ENCODE results near the gene SSTR4. TPM values are rescaled to one million over a fixed set of nuclear protein-coding genes. Genes with fewer than 3 reads are reported as not detected.

The SSTR4 gene
- total RNA-seq, 5 donors from 2014 or later (not counting 1 experiment from before 2014, with no cell fraction given) = not detected

DNA sequence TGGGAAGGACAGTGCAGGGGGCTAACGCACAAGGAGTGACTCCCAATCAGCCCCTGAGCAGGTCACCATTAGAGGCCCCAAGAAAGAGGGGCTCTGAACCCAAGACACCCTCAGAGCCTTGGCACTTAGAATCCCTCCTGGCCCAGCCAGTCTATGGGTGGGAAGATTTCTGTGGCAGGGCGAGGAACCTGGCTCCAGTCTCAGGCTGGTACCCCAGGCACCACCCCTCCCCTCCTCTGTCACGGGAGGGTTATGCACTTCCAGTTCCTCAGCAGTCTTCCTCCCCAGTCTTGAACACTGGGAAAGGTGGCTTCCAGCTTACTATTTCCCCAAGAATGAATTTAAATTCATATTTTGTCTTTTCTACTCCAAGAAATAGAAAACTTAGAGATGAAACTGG is 27.6 kb upstream of the SSTR4 start:
- H3K4me1 ChIP-seq (ENCODE audit: control insufficient read depth in 1 of 2, extremely low read depth in 1 of 2, insufficient read depth in 2 of 2, low read length in 2 of 2) = no peaks in the 10 kb centered on the region
- no CpG with 5 or more reads among the region's 3 CpGs for WGBS (ENCODE audit: insufficient coverage)
- no peak overlapping the region for H3K27ac ChIP-seq (ENCODE audit: low read length)
- ATAC-seq (replicated peaks in 1 of 4) (no peak), DNase-seq (no peak)
- no peaks in the 10 kb centered on the region for H3K9me3 ChIP-seq
- POLR2A ChIA-PET = no interaction called here
- Mint-ChIP-seq H3K27ac (no peak overlapping the region), H3K27me3 (no peaks in the 10 kb centered on the region), H3K9me3 (no peaks in the 10 kb centered on the region), H3K36me3 (no peaks in the 10 kb centered on the region), H3K4me1 (no peaks in the 10 kb centered on the region), H3K4me3 (no peak overlapping the region)
- CTCF ChIA-PET = no interaction called here
- H3K36me3 ChIP-seq (ENCODE audit: control insufficient read depth in 2 of 2, extremely low read depth in 1 of 2, insufficient read depth in 1 of 2, low read length in 1 of 2) = no peaks in the 10 kb centered on the region
- no peak overlapping the region for H3K4me3 ChIP-seq (ENCODE audit: control insufficient read depth in 1 of 2, extremely low read depth in 1 of 2, low read length in 1 of 2)
- peaks cover 0 to 8% of the 10 kb centered on the region in 2 experiments for H3K27me3 ChIP-seq (replicated peaks in 1 of 2; ENCODE audit: control insufficient read depth in 2 of 2, extremely low read depth in 1 of 2, insufficient read depth in 2 of 2, low read length in 1 of 2)

DNA sequence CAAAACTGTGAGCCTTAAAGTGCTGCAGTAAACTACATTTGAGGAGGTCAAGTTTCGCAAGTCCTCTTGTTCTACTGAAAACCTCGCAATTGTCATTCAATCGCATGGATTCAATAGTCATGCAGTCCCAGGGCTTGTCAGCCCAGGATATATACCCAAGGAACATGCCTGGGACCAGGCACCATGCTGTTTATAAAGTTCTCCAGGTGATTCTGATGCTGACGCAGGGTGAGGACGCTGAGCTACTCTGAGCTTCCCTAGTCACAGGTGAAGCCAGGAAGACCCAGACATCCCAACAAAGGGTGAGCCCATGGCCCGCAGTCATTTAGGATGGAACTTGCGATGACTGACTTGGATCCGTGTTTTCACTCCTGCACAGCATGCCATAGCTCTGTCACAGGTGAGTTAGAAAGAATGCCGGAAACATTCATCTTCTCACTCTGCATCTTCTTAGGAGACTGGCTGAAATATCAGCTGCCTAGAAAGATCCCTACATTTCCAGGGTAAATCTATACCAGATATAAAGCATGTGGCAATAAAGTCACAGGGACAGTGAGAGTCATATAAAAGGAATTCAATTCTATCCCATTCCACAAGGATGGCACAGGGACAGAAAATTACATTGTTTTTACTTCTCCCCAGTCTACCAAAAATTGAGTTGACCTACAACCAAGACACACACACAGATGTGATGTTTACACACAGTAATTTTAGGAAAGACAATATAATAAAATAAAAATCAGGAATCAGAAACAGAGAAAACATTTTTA is 27.0 kb upstream of the SSTR4 start:
- ATAC-seq (replicated peaks in 1 of 4) (no peak), DNase-seq (no peak)
- H3K4me1 Mint-ChIP-seq = no peaks in the 10 kb centered on the region
- Histone ChIP-seq H3K4me1 (ENCODE audit: control insufficient read depth in 1 of 2, extremely low read depth in 1 of 2, insufficient read depth in 2 of 2, low read length in 2 of 2) (no peaks in the 10 kb centered on the region), H3K36me3 (ENCODE audit: control insufficient read depth in 2 of 2, extremely low read depth in 1 of 2, insufficient read depth in 1 of 2, low read length in 1 of 2) (no peaks in the 10 kb centered on the region), H3K4me3 (ENCODE audit: control insufficient read depth in 1 of 2, extremely low read depth in 1 of 2, low read length in 1 of 2) (no peak overlapping the region), H3K27ac (ENCODE audit: low read length) (no peak overlapping the region), H3K27me3 (replicated peaks in 1 of 2; ENCODE audit: control insufficient read depth in 2 of 2, extremely low read depth in 1 of 2, insufficient read depth in 2 of 2, low read length in 1 of 2) (peaks cover 0 to 8% of the 10 kb centered on the region in 2 experiments), H3K9me3 (no peaks in the 10 kb centered on the region)
- WGBS (ENCODE audit: insufficient coverage) = 90% methylated on average over 8 of the region's 9 CpGs
- H3K9me3 Mint-ChIP-seq = no peaks in the 10 kb centered on the region
- no peaks in the 10 kb centered on the region for H3K36me3 Mint-ChIP-seq
- ChIA-PET POLR2A (no interaction called here), CTCF (no interaction called here)
- no peaks in the 10 kb centered on the region for H3K27me3 Mint-ChIP-seq
- no peak overlapping the region for H3K4me3 Mint-ChIP-seq
- no peak overlapping the region for H3K27ac Mint-ChIP-seq

DNA sequence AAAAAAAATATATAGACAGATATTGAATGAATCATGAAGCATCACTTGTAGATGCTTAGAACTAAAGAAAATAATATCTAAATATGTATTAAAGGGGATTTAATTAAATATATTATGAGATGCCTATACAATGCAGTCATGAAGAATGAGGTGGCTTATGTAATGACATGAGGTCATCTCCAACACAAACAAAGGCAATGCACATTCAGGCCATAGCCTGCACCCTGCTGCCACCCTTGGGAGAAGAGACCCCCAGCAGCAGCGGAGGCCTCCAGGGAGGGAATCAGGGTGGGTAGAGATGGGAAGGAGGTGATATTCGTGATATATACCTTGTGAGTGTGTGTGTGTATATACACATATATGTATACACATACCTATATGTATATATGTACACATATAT is 26.4 kb upstream of the SSTR4 start:
- H3K4me1 Mint-ChIP-seq = no peaks in the 10 kb centered on the region
- no peak overlapping the region for H3K4me3 ChIP-seq (ENCODE audit: control insufficient read depth in 1 of 2, extremely low read depth in 1 of 2, low read length in 1 of 2)
- no peaks in the 10 kb centered on the region for H3K9me3 ChIP-seq
- no peaks in the 10 kb centered on the region for H3K4me1 ChIP-seq (ENCODE audit: control insufficient read depth in 1 of 2, extremely low read depth in 1 of 2, insufficient read depth in 2 of 2, low read length in 2 of 2)
- no peaks in the 10 kb centered on the region for H3K9me3 Mint-ChIP-seq
- no CpG with 5 or more reads among the region's 2 CpGs for WGBS (ENCODE audit: insufficient coverage)
- DNase-seq (no peak), ATAC-seq (replicated peaks in 1 of 4) (no peak)
- CTCF ChIA-PET = no interaction called here
- H3K27me3 Mint-ChIP-seq = no peaks in the 10 kb centered on the region
- H3K4me3 Mint-ChIP-seq = no peak overlapping the region
- H3K27ac ChIP-seq (ENCODE audit: low read length) = no peak overlapping the region
- POLR2A ChIA-PET = no interaction called here
- H3K27ac Mint-ChIP-seq = no peak overlapping the region
- H3K36me3 ChIP-seq (ENCODE audit: control insufficient read depth in 2 of 2, extremely low read depth in 1 of 2, insufficient read depth in 1 of 2, low read length in 1 of 2) = no peaks in the 10 kb centered on the region
- H3K27me3 ChIP-seq (replicated peaks in 1 of 2; ENCODE audit: control insufficient read depth in 2 of 2, extremely low read depth in 1 of 2, insufficient read depth in 2 of 2, low read length in 1 of 2) = peaks cover 0 to 8% of the 10 kb centered on the region in 2 experiments
- H3K36me3 Mint-ChIP-seq = no peaks in the 10 kb centered on the region

DNA sequence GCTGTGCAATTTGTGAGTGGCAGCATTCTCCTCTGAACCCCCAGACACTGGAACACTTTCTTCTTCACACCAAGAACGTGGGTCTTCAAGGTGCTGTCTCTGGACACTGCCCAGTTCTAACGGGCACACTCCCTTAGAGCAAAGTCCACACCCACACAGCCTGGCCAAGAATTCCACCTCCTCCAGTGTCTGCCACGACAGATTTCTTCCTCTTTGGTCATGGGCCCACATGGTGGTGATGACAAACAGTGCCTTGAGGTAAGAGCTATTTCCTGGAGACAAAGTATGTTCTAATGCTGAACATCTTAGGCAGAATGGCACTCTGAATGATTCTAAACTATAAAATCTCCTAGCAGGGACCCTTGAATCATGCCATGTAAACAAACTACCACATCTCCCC is 25.5 kb upstream of the SSTR4 start:
- Histone ChIP-seq H3K4me1 (ENCODE audit: control insufficient read depth in 1 of 2, extremely low read depth in 1 of 2, insufficient read depth in 2 of 2, low read length in 2 of 2) (no peaks in the 10 kb centered on the region), H3K36me3 (ENCODE audit: control insufficient read depth in 2 of 2, extremely low read depth in 1 of 2, insufficient read depth in 1 of 2, low read length in 1 of 2) (no peaks in the 10 kb centered on the region), H3K4me3 (ENCODE audit: control insufficient read depth in 1 of 2, extremely low read depth in 1 of 2, low read length in 1 of 2) (no peak overlapping the region), H3K9me3 (no peaks in the 10 kb centered on the region), H3K27me3 (replicated peaks in 1 of 2; ENCODE audit: control insufficient read depth in 2 of 2, extremely low read depth in 1 of 2, insufficient read depth in 2 of 2, low read length in 1 of 2) (peaks cover 0 to 8% of the 10 kb centered on the region in 2 experiments), H3K27ac (ENCODE audit: low read length) (no peak overlapping the region)
- CTCF ChIA-PET = no interaction called here
- no peak for DNase-seq
- H3K4me1 Mint-ChIP-seq = no peaks in the 10 kb centered on the region
- H3K27ac Mint-ChIP-seq = no peak overlapping the region
- no peaks in the 10 kb centered on the region for H3K9me3 Mint-ChIP-seq
- H3K36me3 Mint-ChIP-seq = no peaks in the 10 kb centered on the region
- H3K27me3 Mint-ChIP-seq = no peaks in the 10 kb centered on the region
- POLR2A ChIA-PET = no interaction called here
- 67% methylated on average over 2 of the region's 3 CpGs for WGBS (ENCODE audit: insufficient coverage)
- no peak overlapping the region for H3K4me3 Mint-ChIP-seq
- ATAC-seq (replicated peaks in 1 of 4) = no peak

DNA sequence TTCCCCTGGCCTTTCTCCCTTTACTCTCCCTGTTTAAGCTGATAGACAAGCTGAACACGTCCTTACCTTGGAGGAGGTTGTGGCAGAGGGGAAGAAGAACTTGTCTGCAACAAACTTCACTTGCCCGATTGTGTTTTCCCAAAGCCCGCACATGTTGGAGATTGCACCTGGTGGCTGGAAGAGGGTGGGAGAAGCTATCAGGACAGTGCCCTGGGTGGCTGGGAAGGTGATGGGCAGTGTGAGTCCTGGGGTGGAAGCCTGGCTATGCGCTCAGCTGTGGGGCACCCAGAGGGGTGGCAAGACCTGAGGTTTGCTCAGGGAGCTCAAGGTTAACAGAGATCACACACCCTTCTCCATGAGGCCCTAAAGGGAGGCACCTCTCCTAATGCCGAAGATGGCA is 25.0 kb upstream of the SSTR4 start:
- no peaks in the 10 kb centered on the region for H3K36me3 Mint-ChIP-seq
- ChIA-PET POLR2A (no interaction called here), CTCF (no interaction called here)
- WGBS (ENCODE audit: insufficient coverage) = 90% methylated on average over 2 of the region's 5 CpGs
- Histone ChIP-seq H3K4me1 (ENCODE audit: control insufficient read depth in 1 of 2, extremely low read depth in 1 of 2, insufficient read depth in 2 of 2, low read length in 2 of 2) (no peaks in the 10 kb centered on the region), H3K27me3 (replicated peaks in 1 of 2; ENCODE audit: control insufficient read depth in 2 of 2, extremely low read depth in 1 of 2, insufficient read depth in 2 of 2, low read length in 1 of 2) (peaks cover 0 to 8% of the 10 kb centered on the region in 2 experiments), H3K9me3 (no peaks in the 10 kb centered on the region), H3K4me3 (ENCODE audit: control insufficient read depth in 1 of 2, extremely low read depth in 1 of 2, low read length in 1 of 2) (no peak overlapping the region), H3K36me3 (ENCODE audit: control insufficient read depth in 2 of 2, extremely low read depth in 1 of 2, insufficient read depth in 1 of 2, low read length in 1 of 2) (no peaks in the 10 kb centered on the region), H3K27ac (ENCODE audit: low read length) (no peak overlapping the region)
- no peak overlapping the region for H3K4me3 Mint-ChIP-seq
- H3K4me1 Mint-ChIP-seq = no peaks in the 10 kb centered on the region
- H3K9me3 Mint-ChIP-seq = no peaks in the 10 kb centered on the region
- ATAC-seq (replicated peaks in 1 of 4) (no peak), DNase-seq (no peak)
- no peak overlapping the region for H3K27ac Mint-ChIP-seq
- no peaks in the 10 kb centered on the region for H3K27me3 Mint-ChIP-seq

DNA sequence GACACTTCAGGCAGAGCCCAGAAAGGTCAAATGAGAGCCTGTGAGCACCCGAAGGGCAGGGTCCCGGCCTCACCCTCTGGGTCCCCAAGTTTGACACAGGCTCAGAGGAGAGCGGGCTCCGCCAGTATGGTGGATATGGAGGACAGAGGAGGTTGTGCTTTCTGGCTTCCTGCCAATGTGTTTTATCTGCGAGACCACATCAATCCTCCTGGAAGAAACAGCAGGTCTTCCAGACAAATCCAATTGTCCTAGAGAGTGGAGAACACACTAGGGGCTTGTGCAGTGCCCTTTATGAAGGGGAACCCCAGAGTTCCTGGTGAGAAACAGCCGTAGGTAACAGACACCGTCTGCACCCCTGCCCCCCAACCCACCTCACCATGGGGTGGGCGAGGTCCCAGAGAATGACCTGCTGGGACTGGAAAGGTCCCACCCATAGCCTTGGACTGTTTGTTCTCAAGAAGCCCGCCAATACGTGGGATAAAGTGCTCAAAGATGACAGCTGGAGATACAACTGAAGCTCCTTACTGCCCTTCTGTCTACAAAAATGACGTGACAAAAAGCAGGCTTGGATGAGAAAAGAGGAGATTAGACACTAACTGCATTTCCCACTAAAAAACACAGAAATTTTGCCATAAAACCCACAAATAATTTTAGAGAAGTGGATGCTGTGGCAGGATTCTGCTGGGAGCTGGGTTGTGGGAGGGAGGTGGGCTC is 23.9 kb upstream of the SSTR4 start:
- ATAC-seq (replicated peaks in 1 of 4) (no peak), DNase-seq (no peak)
- Histone ChIP-seq H3K4me3 (ENCODE audit: control insufficient read depth in 1 of 2, extremely low read depth in 1 of 2, low read length in 1 of 2) (no peak overlapping the region), H3K27me3 (replicated peaks in 1 of 2; ENCODE audit: control insufficient read depth in 2 of 2, extremely low read depth in 1 of 2, insufficient read depth in 2 of 2, low read length in 1 of 2) (peaks cover 0 to 8% of the 10 kb centered on the region in 2 experiments), H3K36me3 (ENCODE audit: control insufficient read depth in 2 of 2, extremely low read depth in 1 of 2, insufficient read depth in 1 of 2, low read length in 1 of 2) (no peaks in the 10 kb centered on the region), H3K4me1 (ENCODE audit: control insufficient read depth in 1 of 2, extremely low read depth in 1 of 2, insufficient read depth in 2 of 2, low read length in 2 of 2) (no peaks in the 10 kb centered on the region), H3K9me3 (no peaks in the 10 kb centered on the region), H3K27ac (ENCODE audit: low read length) (no peak overlapping the region)
- Mint-ChIP-seq H3K27me3 (no peaks in the 10 kb centered on the region), H3K27ac (no peak overlapping the region), H3K36me3 (no peaks in the 10 kb centered on the region), H3K4me1 (no peaks in the 10 kb centered on the region), H3K9me3 (no peaks in the 10 kb centered on the region), H3K4me3 (no peak overlapping the region)
- ChIA-PET CTCF (no interaction called here), POLR2A (no interaction called here)
- WGBS (ENCODE audit: insufficient coverage) = 92% methylated on average over 6 of the region's 11 CpGs

All from T-cell (primary cell).